GM13976 (cell line): ENCODE data around the gene ANXA4.

Experiments used
- DNase-seq: peaks from one replicate; pipeline ENCODE4 v3.0.0; 2012; ENCODE audit warnings: low spot score
- in situ Hi-C: fragments of 300-500 bp; cut with MboI; formaldehyde crosslinking; loops from one replicate; pipeline ENCODE4 v1.12.0; 2022; ENCODE audit warnings: low sequenced_read_pairs, mixed read lengths, inconsistent platforms; ENCODE audit not compliant: unreplicated experiment
- TF ChIP-seq, protein P1 (sequence below): IDR thresholded peaks from 2 replicates; pipeline ENCODE4 v1.5.1; 2012; ENCODE audit warnings: borderline replicate concordance, mild to moderate bottlenecking; ENCODE audit not compliant: insufficient read depth; ENCODE audit errors: extremely low read depth, missing control alignments, control extremely low read depth

ANXA4 gene

DNA sequence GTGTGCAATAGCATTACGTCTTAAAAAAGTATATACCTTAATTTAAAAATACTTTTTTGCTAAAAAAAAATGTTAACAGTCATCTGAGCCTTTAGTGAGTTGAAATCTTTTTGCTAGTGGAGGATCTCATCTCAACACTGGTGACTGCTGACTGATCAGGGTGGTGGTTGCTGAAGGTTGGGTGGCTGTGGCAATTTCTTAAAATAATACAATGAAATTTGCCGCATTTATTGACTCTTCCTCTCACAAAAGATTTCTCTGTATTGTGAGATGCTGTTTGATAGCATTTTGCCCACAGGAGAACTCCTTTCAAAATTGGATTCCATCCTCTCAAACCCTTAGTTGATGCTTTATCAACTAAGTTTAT, 46.1 kb upstream of the ANXA4 start:
- in situ Hi-C loops: no loop called here
- no peak for DNase-seq
- TF ChIP-seq, protein P1, sequence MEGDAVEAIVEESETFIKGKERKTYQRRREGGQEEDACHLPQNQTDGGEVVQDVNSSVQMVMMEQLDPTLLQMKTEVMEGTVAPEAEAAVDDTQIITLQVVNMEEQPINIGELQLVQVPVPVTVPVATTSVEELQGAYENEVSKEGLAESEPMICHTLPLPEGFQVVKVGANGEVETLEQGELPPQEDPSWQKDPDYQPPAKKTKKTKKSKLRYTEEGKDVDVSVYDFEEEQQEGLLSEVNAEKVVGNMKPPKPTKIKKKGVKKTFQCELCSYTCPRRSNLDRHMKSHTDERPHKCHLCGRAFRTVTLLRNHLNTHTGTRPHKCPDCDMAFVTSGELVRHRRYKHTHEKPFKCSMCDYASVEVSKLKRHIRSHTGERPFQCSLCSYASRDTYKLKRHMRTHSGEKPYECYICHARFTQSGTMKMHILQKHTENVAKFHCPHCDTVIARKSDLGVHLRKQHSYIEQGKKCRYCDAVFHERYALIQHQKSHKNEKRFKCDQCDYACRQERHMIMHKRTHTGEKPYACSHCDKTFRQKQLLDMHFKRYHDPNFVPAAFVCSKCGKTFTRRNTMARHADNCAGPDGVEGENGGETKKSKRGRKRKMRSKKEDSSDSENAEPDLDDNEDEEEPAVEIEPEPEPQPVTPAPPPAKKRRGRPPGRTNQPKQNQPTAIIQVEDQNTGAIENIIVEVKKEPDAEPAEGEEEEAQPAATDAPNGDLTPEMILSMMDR: no peak

DNA sequence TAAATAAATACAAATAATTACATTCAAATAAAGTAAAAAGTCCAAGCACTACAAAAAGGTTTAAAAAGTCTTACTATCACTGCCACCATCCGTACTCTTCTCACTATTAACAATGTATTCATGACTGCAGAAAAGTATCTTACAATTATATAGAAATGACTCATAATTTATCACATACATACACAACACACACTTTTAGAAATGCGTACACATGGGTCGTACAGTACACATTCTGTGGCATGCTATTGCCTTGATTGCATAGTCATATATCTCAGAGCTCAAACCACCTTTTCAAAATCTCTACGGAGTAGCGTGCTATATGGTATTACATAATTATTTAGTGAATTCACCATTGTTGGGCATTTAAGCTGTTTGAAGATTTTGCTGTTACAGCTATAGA, 41.6 kb upstream of the ANXA4 start:
- TF ChIP-seq, protein P1: no peak
- in situ Hi-C loops: no loop called here
- DNase-seq: no peak

DNA sequence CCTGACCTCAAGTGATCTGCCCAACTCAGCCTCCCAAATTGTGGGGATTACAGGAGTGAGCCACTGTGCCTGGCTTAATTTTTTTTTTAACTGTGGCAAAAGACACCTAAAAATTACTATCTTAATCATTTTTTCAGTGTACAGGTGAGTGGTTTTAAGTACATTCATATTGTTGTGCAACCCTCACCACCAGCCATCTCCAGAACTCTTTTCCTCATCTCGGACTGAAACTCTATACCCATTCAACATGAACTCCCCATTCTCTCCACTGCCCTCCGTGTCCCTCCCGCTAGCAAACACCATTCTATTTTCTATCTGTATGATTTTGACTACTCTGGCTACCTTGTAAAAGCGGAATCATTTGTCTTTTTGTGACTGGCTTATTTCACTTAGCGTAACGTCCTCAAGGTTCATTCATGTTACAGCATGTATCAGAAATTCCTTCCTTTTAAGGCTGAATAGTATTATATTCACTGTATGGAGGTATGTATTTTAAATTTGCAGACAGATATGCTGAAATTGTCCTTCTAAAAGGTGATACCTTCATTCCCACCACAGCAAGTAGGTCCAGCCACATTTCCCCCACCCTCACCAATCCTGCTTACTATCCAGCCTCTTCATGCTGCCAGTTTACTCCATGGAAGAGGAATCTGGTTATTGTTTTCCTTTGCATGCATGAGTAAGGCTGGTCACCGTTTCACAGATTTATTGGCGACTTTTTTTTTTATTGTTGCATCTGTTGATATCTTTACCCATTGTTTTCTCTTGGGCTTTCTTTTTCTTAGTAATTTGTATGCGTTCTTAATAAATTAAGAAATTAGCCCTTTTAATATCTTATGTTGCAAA, 40.6 kb upstream of the ANXA4 start:
- in situ Hi-C loops: no loop called here
- TF ChIP-seq, protein P1: no peak
- no peak for DNase-seq

DNA sequence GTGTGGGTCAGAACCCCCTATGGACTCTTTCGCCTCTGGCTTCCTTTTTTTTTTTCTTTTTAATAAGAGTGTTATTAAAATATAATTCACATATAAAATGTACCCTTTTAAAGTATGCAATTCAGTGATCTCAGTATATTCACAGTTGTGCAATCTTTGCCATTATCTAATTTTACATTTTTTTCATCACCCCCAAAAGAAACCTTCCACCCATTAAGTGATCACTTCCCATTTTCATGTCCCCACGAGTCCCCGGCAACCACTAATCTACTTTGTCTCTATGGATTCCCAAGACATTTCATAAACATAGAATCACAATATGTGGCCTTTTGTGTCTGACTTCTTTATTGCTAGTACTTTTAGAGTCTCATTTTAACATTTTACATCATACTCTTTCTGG, 38.7 kb upstream of the ANXA4 start:
- TF ChIP-seq, protein P1: no peak
- DNase-seq: no peak
- in situ Hi-C loops: no loop called here

DNA sequence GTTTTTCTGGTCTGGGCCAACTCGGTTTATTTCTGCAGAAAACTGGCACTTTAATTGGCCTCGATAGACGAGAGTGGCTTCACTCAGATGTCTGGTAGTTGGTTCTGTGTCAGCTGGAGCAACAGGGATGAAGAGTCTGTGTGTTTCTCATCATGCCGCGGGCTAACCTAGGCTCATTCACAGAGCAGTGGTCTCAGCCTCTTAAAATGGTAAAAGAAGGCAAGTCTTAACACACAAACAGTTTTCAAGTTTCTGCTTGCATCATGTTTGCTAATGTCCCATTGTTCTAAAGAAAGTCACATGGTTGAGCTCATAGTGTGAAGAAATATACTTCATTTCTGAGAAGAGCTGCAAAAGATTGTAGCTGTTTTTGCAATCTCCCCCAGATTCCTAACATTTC, 37.5 kb upstream of the ANXA4 start:
- TF ChIP-seq, protein P1: no peak
- no peak for DNase-seq
- in situ Hi-C loops: no loop called here

DNA sequence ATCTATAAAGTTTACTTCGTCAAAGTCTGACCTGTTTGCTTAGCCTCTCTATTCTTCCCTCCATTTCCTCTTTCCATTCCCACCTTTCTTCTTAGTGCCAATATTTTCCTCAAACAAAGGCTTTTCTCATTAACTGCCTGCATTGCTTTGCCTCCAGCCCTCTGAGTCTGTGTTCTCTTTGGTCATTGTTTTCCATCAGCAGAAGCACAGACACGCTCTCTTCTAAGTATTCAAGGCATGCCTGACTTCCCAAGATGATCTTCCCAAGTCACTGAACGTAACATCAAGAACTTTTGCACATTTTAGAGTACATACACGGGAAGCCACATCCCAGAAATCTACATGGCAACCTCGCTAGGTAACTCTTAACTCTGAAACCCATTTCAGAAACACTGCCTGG, 32.6 kb upstream of the ANXA4 start:
- TF ChIP-seq, protein P1: no peak
- in situ Hi-C loops: no loop called here
- no peak for DNase-seq
